Measurements from ENCODE around the gene ZNF664.

DNA sequence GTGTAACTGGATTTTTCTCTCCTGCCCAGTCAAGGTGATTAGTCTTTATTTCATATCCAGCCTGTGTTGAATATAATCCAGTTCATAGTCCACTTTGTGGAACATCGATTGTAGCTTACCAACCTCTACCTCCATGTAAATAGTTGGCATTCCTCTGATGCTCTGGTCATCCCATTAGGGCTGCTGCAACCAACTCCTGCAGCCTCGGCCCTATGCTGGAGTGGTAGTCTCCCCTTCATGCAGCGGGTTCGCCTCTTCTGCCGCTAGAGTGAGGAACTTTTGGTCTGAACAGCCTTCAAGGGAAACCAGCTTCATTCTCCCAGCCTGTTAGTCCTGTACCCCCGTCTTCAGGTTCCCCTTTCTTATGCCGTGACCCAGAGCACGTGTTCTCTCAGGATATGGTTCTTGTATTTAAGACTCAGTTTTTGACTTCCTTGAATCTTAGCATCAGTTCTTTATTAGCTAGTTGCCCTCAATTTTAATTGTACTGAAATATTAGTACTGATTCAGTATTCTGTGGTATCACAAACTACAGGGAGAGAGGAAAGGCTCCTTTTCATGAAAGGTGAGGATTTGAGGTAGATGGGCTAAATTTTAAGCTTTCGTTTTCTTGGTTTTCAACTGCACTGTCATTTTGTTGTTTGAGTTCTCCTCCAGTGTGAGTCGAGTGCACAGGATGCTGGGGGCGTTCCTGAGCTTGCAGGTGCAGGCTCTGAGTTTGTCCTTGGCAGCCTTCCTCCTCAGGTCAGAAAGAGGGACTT, 33.2 kb downstream of the ZNF664 start:
- TF ChIP-seq CTCF (IDR thresholded peaks at IDR 0.05; ENCODE audit: low read depth, low read length, poor library complexity, severe bottlenecking), result no peak
- no peak for TF ChIP-seq EZH2phosphoT487 (IDR thresholded peaks at IDR 0.05; ENCODE audit: borderline replicate concordance, low read length)

All from DOHH2 (cell line).